HG02588 (cell line): ENCODE measurements around the gene VPS54.

Source experiments
- ATAC-seq: cut with Tn5 transposase; IDR thresholded peaks from one replicate; pipeline ENCODE4 v1.9.1; 2021; ENCODE audit warnings: mild to moderate bottlenecking, moderate library complexity; ENCODE audit not compliant: unreplicated experiment

VPS54 gene

GRCh38 chr2:63926815-63927214 is 92.4 kb downstream of the VPS54 start:
- no peak for ATAC-seq

DNA sequence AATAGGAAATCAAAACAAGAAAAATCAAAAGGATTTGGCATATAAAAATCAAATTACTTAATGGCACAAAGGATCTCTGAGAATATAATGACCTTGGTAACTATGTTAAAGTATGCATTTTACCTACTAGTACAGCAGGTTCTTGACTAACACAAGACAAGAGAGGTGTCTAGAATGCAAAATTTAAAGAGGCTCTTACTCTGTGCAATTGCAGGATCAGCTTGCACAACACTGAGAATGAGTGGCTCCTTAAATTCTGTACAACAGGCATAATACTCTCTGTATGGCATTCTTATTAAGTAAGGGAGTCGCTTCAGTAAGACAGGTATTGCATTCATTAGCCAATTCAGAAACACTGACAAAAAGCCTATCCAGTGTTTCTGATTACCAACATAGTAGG is 104.9 kb downstream of the VPS54 start:
- ATAC-seq: no peak

DNA sequence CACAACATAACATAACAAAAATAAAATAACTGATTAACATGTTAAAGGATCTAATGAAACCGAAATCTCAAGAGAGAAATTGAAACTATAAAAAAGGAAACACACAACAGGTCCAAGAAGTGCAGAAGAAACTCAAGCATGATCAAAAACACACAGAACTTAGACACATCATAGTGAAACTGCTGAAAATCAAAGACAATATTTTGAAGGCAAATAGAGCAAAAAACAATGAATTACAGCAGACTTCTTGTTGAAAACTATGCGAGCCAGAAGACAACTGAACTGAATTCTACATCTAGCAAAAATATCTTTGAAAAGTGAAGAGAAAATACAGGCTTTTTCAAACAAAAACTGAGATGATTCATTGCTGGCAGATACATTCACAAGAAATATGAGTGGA is 116.2 kb downstream of the VPS54 start:
- ATAC-seq: no peak

DNA sequence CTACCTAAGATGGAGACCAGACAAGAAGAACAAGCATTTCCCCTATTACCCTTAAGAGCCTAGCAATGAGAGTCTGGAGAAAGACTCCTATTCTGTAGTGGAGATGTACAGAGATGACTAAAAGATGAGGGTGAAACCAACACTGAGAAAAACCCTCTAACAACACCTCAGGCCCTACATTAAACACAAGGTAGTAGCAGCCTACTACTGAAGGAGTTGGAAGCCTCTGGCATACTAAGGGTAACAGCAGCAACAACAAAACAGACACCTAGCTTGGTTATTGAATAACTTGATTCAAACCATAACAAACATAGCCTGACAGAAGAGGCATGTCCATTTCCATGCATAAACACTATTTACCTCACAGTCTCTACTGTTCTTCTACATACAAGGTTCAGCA is 117.1 kb downstream of the VPS54 start:
- no peak for ATAC-seq

- no peak for ATAC-seq
Measured at GRCh38 chr2:63899639-63900038, 119.6 kb downstream of the VPS54 start.

- no peak for ATAC-seq
Measured at GRCh38 chr2:63898839-63899238, 120.4 kb downstream of the VPS54 start.

- ATAC-seq: no peak
Measured at GRCh38 chr2:63894167-63894566, 125.1 kb downstream of the VPS54 start.

GRCh38 chr2:63893163-63893562 is 126.1 kb downstream of the VPS54 start:
- no peak for ATAC-seq

- ATAC-seq: no peak
Measured at GRCh38 chr2:63891488-63892030, 127.7 kb downstream of the VPS54 start.

DNA sequence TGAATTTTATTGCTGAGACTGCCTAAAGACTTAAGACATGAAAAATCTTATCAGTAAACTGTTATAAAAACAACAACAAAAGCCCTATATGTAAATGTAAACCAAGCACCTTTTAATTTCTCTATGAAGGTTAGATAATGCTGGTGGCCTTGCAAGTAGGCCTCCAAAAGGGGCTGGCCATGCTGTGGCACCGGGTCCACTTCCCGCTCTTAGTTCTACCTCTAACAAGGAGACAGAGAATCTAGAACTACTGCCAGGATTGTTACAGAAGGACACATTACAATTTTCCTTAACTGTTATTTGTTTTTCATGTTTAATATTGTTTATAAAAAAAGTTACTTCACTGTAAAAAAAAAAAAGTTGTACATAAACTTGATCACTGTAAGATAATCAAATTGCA is 128.6 kb downstream of the VPS54 start:
- ATAC-seq: no peak

- no peak for ATAC-seq
Measured at GRCh38 chr2:63888490-63889402, 130.5 kb downstream of the VPS54 start.

DNA sequence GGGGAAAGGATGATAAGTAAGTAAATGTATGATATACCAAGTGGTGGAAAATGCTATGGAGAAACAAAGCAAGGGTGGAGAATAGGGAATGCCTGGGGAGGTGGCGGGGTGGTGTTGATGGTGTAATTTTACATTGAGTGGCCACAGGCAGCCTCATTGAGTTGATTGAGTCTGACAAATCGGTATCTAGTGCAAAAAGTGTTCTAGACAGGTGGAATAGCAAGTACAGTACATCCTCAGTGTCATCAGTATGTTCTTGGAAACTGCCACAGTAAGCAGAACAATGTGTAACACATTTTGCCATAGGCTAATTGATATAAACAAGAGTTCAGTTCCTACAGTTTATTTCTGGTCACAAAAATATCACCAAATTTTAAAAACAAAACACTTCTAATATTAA is 131.2 kb downstream of the VPS54 start:
- no peak for ATAC-seq

- ATAC-seq: no peak
Measured at GRCh38 chr2:63886445-63886844, 132.8 kb downstream of the VPS54 start.

- no peak for ATAC-seq
Measured at GRCh38 chr2:63882395-63883105, 136.7 kb downstream of the VPS54 start.

DNA sequence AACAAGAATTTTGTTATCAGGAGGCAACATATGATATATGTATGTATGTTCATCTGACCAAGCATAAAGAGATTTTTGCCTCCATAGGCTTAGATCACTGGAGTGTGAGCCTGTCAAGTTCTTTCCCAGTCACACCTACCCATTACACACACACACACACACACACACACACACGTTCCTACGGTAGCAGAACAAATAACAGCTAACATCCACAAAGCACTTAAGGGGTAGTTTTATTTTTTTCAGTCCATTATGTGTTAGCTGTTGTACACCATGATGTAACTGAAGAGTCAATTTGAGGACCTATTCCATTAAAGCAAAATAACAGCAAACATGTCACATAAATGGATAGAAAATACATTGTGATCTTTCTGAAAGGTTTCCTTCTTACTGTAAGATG is 138.0 kb downstream of the VPS54 start:
- no peak for ATAC-seq

DNA sequence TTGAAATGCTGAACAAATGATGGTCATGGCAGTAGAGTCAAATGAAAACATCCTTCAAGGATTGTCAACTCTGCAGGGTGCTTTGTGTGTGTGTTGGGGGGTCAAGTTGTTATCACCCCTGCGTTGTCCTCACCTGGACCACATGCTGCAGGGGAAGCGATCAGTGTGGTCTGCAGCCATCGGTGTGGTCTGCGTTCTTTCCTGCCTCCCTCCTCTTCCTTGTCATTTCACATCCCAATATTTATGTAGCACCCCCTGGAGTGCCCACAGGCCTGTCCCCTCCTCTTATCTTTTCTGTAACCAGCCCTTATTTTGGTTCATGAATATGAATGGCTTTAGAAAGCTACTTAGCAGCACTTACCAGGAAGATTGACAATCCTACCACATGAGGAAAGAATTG is 138.6 kb downstream of the VPS54 start:
- ATAC-seq: no peak

GRCh38 chr2:63879876-63880433 is 139.3 kb downstream of the VPS54 start:
- ATAC-seq: no peak

GRCh38 chr2:63878486-63878885 is 140.7 kb downstream of the VPS54 start:
- ATAC-seq: no peak

DNA sequence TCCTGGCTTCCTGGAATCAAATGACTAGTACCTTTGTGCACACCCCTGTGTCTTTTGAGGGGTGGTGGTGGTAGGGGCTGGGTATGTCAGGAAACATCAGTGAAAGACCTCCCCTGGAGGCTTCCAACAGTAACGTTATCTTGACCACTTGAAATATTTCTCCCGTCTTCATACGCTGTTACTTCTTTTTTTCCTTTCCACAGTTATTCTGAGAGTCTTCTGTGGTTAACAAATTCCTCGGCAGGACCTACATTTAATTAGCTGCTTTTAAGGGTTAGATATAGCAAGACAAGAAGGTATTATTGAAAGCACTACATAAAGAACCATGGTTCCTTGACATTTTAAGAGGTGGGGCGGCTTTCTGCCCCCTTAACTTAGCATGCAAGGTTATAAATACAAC is 142.9 kb downstream of the VPS54 start:
- no peak for ATAC-seq

- ATAC-seq: no peak
Measured at GRCh38 chr2:63875559-63876245, 143.5 kb downstream of the VPS54 start.

DNA sequence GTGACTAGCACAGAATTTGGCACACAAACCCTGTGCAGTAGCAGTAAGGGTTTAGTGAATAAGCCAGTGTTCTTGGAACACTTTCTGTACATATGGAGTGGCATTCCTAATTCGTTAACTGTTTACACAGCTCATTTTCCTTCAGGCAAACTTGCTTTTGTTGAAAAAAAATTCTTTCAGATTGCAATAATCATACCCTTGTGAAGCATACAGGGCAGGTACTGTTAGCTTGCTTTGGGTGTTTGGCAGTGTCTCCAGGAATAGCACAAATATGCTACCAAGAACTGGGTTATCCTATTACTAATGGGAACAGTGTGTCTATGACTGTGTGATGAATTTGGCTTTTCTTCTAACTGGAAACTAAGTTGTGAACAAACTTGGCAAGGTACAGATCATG is 144.1 kb downstream of the VPS54 start:
- ATAC-seq: no peak
